Measurements from ENCODE around the gene WDR91. TPM values are rescaled to one million over a fixed set of nuclear protein-coding genes. Genes with fewer than 3 reads are reported as not detected.

Gene WDR91
- total RNA-seq, 1 experiment from 2014 or later = 8.8 TPM

DNA sequence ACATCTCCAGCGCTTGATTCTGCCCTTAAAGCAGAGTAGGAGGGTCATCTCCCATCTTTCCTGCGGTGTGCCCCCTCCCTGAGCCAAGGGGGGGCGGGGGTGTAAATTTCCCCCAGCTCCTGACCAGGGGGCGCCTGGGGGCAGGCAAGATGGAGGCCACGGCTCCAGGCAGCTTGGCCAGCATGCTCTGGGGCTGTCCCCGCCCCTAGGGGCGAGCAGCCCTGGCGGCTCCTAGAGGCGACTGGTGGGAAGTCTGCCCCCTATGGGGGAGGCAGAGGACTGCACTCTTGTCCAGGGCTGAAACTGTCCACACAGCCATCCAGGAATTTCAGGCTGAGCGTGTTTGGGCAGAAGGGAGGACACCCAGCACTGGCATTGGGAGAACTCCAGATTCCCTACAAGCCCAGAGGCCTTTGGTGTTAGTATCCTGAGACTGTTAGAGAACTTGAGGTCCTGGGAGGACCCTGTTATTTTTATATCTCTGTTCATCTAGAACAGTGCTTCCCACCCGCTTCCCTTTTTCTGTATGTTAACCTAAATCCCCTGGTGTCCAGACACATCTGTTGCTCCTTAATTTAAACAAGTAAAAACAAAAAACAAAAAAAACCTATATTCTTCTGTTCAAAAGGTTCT, 26.9 kb upstream of the WDR91 start:
- no TSS peak for BruUV-seq (replicated peaks)
- ChIA-PET CTCF (no interaction called here), POLR2A (no interaction called here)
- no peak for DNase-seq (ENCODE audit: low read depth, low spot score)
- no peaks in the 10 kb centered on the region for H3K4me1 ChIP-seq (ENCODE audit: control insufficient read depth, insufficient read depth, low read length)
- H3K27ac ChIP-seq (ENCODE audit: low read length) = no peak overlapping the region
- H3K27me3 ChIP-seq (ENCODE audit: control insufficient read depth, insufficient read depth, low read length) = no peaks in the 10 kb centered on the region
- in situ Hi-C loops (cut with HindIII; ENCODE audit: low pct_unique_long_range_greater_than_20kb, low sequenced_read_pairs) = no loop called here
- no peaks in the 10 kb centered on the region for H3K36me3 ChIP-seq (ENCODE audit: control insufficient read depth, insufficient read depth, low read length)
- ATAC-seq = peak; percentile 64
- intact Hi-C loops (cut with micrococcal nuclease; ENCODE audit: unreplicated experiment) = loop anchor here (10.0 kb wide), 1 partner anchor 63 kb away; the partner anchor contains the start of gene CYREN
- TF ChIP-seq, protein P1, sequence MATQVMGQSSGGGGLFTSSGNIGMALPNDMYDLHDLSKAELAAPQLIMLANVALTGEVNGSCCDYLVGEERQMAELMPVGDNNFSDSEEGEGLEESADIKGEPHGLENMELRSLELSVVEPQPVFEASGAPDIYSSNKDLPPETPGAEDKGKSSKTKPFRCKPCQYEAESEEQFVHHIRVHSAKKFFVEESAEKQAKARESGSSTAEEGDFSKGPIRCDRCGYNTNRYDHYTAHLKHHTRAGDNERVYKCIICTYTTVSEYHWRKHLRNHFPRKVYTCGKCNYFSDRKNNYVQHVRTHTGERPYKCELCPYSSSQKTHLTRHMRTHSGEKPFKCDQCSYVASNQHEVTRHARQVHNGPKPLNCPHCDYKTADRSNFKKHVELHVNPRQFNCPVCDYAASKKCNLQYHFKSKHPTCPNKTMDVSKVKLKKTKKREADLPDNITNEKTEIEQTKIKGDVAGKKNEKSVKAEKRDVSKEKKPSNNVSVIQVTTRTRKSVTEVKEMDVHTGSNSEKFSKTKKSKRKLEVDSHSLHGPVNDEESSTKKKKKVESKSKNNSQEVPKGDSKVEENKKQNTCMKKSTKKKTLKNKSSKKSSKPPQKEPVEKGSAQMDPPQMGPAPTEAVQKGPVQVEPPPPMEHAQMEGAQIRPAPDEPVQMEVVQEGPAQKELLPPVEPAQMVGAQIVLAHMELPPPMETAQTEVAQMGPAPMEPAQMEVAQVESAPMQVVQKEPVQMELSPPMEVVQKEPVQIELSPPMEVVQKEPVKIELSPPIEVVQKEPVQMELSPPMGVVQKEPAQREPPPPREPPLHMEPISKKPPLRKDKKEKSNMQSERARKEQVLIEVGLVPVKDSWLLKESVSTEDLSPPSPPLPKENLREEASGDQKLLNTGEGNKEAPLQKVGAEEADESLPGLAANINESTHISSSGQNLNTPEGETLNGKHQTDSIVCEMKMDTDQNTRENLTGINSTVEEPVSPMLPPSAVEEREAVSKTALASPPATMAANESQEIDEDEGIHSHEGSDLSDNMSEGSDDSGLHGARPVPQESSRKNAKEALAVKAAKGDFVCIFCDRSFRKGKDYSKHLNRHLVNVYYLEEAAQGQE (IDR thresholded peaks at IDR 0.05; ENCODE audit: insufficient read depth in 1 of 2, low read depth in 2 of 2, low read length in 1 of 2) = no peak
- TF ChIP-seq, protein P2, sequence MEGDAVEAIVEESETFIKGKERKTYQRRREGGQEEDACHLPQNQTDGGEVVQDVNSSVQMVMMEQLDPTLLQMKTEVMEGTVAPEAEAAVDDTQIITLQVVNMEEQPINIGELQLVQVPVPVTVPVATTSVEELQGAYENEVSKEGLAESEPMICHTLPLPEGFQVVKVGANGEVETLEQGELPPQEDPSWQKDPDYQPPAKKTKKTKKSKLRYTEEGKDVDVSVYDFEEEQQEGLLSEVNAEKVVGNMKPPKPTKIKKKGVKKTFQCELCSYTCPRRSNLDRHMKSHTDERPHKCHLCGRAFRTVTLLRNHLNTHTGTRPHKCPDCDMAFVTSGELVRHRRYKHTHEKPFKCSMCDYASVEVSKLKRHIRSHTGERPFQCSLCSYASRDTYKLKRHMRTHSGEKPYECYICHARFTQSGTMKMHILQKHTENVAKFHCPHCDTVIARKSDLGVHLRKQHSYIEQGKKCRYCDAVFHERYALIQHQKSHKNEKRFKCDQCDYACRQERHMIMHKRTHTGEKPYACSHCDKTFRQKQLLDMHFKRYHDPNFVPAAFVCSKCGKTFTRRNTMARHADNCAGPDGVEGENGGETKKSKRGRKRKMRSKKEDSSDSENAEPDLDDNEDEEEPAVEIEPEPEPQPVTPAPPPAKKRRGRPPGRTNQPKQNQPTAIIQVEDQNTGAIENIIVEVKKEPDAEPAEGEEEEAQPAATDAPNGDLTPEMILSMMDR (IDR thresholded peaks at IDR 0.05) = peak; percentile 77; the same call in 1 of the 2 replicates
- H3K4me3 ChIP-seq (ENCODE audit: low read depth in 2 of 2, low read length in 2 of 2) = no peak overlapping the region
- H3K9me3 ChIP-seq (ENCODE audit: control insufficient read depth, insufficient read depth, low read depth, low read length) = no peaks in the 10 kb centered on the region

DNA sequence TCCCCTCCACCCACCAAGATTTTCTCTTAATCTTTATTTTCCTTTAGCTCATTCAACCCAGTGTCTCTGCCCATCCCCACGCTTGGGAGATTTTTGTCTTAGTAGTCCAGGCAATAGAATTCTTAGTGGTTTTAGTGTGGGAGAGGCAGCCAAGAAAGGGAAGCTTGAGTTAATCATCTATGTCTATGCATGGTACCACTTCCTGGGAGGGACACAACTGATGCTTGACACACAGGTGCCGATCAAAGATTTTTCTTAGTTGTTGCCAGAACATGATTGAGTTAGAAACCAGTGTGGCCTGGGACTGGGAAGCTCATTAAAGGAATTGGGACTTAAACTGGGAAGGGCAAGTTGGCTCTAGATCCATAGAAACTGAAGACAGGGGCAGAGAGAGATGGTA, 25.4 kb upstream of the WDR91 start:
- in situ Hi-C loops (cut with HindIII; ENCODE audit: low pct_unique_long_range_greater_than_20kb, low sequenced_read_pairs) (no loop called here), intact Hi-C loops (cut with micrococcal nuclease; ENCODE audit: unreplicated experiment) (loop anchor here (10.0 kb wide), 1 partner anchor 62 kb away; the partner anchor contains the start of gene CYREN)
- no peak for ATAC-seq
- Histone ChIP-seq H3K36me3 (ENCODE audit: control insufficient read depth, insufficient read depth, low read length) (no peaks in the 10 kb centered on the region), H3K27ac (ENCODE audit: low read length) (no peak overlapping the region), H3K27me3 (ENCODE audit: control insufficient read depth, insufficient read depth, low read length) (no peaks in the 10 kb centered on the region), H3K9me3 (ENCODE audit: control insufficient read depth, insufficient read depth, low read depth, low read length) (no peaks in the 10 kb centered on the region), H3K4me1 (ENCODE audit: control insufficient read depth, insufficient read depth, low read length) (no peaks in the 10 kb centered on the region), H3K4me3 (ENCODE audit: low read depth in 2 of 2, low read length in 2 of 2) (no peak overlapping the region)
- no TSS peak for BruUV-seq (replicated peaks)
- CTCF ChIA-PET = interaction anchor here (0.7 kb wide), 2 partner anchors 37 to 223 kb away, joined by 4 read pairs; no protein-coding TSS in a partner anchor
- POLR2A ChIA-PET = no interaction called here
- TF ChIP-seq TCF7L2 (IDR thresholded peaks at IDR 0.05; ENCODE audit: low read depth, low read length) = no peak
- TF ChIP-seq, protein P2 (IDR thresholded peaks at IDR 0.05) = no peak
- TF ChIP-seq, protein P1 (IDR thresholded peaks at IDR 0.05; ENCODE audit: insufficient read depth in 1 of 2, low read depth in 2 of 2, low read length in 1 of 2) = no peak
- no peak for TF ChIP-seq SIN3A (IDR thresholded peaks at IDR 0.05; ENCODE audit: borderline replicate concordance, insufficient read depth, low read depth, low read length)
- no peak for TF ChIP-seq POLR2AphosphoS5 (IDR thresholded peaks at IDR 0.05; ENCODE audit: low read depth, low read length)
- no peak for DNase-seq (ENCODE audit: low read depth, low spot score)
